NCI-H128 (cell line): Measurements from ENCODE around the gene NUFIP1.
"Not testable (repeated sequence)": the region's sequence is repeated elsewhere in the genome, so short reads cannot be mapped to it uniquely, and the experiment has no call there.

Experiments used
- DNase-seq: peaks from one replicate; lab custom pipeline; 2025; ENCODE audit not compliant: unreplicated experiment; lab: John Stamatoyannopoulos, UW

Gene NUFIP1

GRCh38 chr13:44989071-44989889, at the start of gene NUFIP1, which contains the start of gene GPALPP1:
Gene NUFIP1, minus strand, starts transcription at chr13:44989471. Its CDS starts 35 bp downstream, at chr13:44989436.
Gene GPALPP1, plus strand, starts transcription at chr13:44989538. Its CDS starts 117 bp downstream, at chr13:44989655.
- DNase-seq = peak; percentile 73

GRCh38 chr13:45036206-45036605, 46.9 kb upstream of the NUFIP1 start:
- no peak for DNase-seq

GRCh38 chr13:45034342-45034741, 45.1 kb upstream of the NUFIP1 start:
- DNase-seq = no peak

GRCh38 chr13:45024847-45025246, 35.6 kb upstream of the NUFIP1 start:
- no peak for DNase-seq

- no peak for DNase-seq
Observed at GRCh38 chr13:45021250-45021649, 32.0 kb upstream of the NUFIP1 start.

GRCh38 chr13:45019981-45020380, 30.7 kb upstream of the NUFIP1 start:
- not testable (repeated sequence) for DNase-seq

- no peak for DNase-seq
Observed at GRCh38 chr13:45016792-45017425, 27.6 kb upstream of the NUFIP1 start.

GRCh38 chr13:45015300-45015699, 26.0 kb upstream of the NUFIP1 start:
- DNase-seq = no peak

GRCh38 chr13:45011198-45011597, 21.9 kb upstream of the NUFIP1 start:
- no peak for DNase-seq

- no peak for DNase-seq
Observed at GRCh38 chr13:45007823-45008222, 18.6 kb upstream of the NUFIP1 start.

- no peak for DNase-seq
Observed at GRCh38 chr13:45007225-45007624, 18.0 kb upstream of the NUFIP1 start.

GRCh38 chr13:45004096-45004495, 14.8 kb upstream of the NUFIP1 start:
- DNase-seq = no peak

GRCh38 chr13:45003417-45003816, 14.1 kb upstream of the NUFIP1 start:
- no peak for DNase-seq

GRCh38 chr13:44989941-44990340, 670 bp upstream of the NUFIP1 start:
- no peak for DNase-seq

GRCh38 chr13:44978328-44978727, 10.9 kb downstream of the NUFIP1 start:
- DNase-seq = no peak

GRCh38 chr13:44976949-44977583, 12.2 kb downstream of the NUFIP1 start:
- DNase-seq = no peak

- DNase-seq = no peak
Observed at GRCh38 chr13:44976196-44976595, 13.1 kb downstream of the NUFIP1 start.

GRCh38 chr13:44974056-44974793, 15.0 kb downstream of the NUFIP1 start:
- DNase-seq = no peak

- peak; percentile 10 for DNase-seq
Observed at GRCh38 chr13:44972956-44973581, 16.2 kb downstream of the NUFIP1 start.

- DNase-seq = no peak
Observed at GRCh38 chr13:44971656-44972595, 17.3 kb downstream of the NUFIP1 start.
